ENCODE results near the gene ACER1.
"Not testable (repeated sequence)": the region's sequence is repeated elsewhere in the genome, so short reads cannot be mapped to it uniquely, and the experiment has no call there.

ACER1 gene

GRCh38 chr19:6286676-6287075, 46.7 kb downstream of the ACER1 start:
- no peak for DNase-seq

DNA sequence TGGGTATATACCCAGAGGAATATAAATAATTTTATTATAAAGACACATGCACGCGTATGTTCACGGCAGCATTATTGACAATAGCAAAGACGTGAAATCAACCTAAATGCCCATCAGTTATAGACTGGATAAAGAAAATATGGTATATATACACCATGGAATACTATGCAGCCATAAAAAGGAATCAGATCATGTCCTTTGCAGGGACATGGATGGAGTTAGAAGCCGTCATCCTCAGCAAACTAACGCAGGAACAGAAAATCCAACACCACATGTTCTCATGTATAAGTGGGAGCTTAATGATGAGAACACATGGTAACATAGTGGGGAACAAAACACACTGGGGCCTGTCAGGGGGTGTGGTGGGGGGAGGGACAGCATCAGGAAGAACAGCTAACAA, 51.0 kb downstream of the ACER1 start:
- DNase-seq = not testable (repeated sequence)

GRCh38 chr19:6279931-6280591, 53.4 kb downstream of the ACER1 start, which contains the start of gene MLLT1:
Gene MLLT1 (minus strand): TSS chr19:6279975. CDS start chr19:6279784, 191 bp downstream.
- DNase-seq = peak; percentile 97

DNA sequence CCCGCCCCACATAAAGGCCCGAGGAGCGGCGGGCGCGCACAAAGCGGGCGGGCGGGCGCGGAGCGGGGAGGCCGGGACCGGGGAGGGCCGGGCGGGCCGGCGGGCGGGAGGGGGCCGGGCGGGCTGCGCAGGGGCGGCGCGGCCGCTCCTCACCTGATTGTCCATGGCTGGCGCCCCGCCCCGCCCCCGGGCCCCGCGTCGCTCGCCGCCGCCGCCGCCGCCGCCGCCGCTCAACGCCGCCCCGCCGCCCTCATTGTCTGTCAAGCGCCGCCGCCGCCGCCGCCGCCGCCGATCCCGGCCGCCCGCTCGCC, 53.8 kb downstream of the ACER1 start:
- DNase-seq = no peak

DNA sequence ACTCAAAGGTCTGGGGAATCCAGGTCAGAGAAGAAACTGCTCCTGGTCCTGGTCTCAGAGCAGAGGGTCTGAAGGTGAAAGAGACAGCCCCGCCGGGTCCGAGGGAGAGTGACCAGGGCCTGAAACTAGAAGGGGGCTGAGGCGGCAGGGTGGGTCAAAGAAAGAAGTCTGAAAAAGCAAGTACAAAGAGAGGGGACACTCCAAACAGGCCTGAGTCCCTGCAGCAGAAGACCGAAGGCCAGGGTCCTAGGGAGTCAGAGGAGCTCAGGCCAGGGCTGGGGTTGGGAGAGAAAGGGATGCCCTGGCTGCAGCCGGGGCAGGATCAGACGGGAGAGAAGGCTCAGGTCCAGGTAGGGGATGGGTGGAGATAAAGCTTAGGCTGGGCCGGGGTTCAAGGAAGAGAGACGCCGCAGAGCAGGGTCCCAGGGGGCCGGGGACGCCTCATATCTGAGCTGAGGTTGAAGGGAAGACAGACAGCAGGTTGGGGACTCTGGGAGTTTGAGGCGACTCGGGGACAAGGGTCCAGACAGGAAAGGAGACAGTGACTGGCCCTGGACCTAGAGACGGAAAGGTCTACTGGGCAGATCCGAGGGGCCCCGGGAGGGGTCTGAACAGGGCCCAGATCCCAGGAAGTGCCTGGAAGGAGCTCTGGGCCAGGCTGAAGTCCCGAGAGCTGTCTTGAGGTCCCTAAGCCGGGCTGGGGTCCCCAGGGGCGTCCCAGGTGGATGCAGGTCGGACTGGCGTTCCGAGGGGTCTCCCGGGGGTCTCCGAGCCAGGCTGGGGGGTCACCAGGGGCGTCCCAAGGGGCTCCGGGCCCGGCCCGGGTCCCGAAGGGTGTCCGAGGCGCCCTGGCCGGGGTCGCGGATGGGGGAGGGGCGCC, 54.4 kb downstream of the ACER1 start:
- no peak for DNase-seq

- DNase-seq = no peak
These were observed 55.4 kb downstream of the ACER1 start for GRCh38 chr19:6278051-6278450.

DNA sequence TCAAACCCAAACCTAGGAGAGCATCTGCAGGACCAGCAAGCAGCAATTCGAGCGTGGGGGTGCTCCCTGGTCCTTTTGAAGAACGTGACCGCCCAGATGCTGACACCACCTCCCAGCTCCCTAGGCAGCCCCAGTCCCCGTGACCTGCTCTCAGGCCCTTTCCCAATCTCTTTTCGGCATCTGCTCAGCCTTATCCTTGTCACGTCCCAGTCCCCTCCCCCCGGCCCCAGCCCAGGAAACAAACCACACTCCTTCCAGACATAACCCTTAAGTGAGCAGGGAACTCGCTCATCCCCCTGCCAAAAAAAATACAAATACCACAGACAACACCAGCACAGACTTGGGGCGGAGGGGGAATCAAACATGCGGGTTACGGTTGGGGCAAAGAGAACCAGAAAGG, 57.0 kb downstream of the ACER1 start:
- no peak for DNase-seq

- DNase-seq = no peak
These were observed 58.2 kb downstream of the ACER1 start for GRCh38 chr19:6275170-6275744.

GRCh38 chr19:6274756-6275155, 58.7 kb downstream of the ACER1 start:
- DNase-seq = no peak

GRCh38 chr19:6273701-6274601, 59.5 kb downstream of the ACER1 start:
- peak; percentile 56 for DNase-seq

DNA sequence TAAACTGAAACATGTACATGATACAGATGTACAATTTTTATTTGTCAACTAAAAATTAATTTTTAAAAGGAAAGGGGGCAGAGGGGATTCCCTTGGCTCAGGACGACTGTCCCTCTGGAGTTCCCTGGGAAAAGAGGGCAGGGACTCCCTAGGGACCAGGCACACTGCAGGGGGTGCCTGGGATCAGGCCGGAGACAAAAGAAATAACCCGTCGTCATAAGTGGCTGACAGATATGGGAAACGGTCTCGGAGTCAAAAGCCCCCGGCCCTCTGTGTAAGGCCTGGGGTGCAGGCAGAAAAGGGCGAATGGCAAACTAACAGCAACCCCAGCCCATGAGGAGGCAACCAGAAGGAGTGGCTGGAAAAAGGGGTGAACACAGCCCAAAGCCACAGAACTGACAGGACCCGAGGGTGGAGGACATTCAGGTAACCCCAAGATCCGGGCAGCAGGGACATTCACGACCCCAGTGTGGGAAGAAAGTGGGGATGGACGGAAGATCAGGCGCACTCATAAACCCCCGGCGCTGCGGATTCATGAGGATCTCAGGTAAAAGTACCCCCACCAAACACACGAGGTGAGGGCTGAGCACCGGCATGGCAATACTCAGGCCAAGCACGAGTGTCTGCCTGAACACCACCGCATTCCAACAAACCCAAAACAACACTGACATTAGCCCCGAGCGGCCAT, 60.4 kb downstream of the ACER1 start:
- no peak for DNase-seq

GRCh38 chr19:6272411-6272791, 61.0 kb downstream of the ACER1 start:
- no peak for DNase-seq

DNA sequence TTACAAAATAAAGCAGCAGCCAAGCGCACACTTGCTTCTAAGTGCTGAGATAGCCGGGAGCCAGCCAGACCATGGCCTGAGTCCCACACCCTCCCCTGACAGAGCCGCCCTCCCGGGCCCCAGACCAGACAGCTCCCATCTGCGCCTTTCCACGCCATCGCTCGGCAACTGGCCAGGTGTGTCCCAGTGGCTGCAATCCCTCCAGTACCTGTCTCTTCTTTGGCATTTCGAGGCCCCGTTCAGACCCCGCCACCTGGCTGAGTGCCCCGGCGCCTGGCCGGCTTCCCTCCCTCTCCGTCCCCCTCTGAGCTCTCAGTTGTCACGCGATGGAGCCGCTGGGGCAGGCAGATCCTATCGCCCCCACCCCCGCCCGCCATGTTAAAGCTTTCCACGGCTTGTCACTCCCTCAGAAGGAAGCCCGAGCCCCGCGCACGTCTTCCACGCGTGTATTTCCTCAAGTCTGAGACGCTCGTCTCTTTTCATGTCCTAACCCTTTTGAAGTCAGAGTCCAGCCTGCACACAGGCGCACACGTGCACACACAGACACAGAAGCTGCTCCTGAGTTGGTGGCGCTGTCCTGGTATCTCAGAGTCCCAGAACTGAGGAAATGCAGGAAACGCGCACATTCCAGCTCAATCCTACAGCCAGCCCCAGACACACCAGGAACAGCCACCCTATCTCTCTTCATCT, 61.5 kb downstream of the ACER1 start:
- DNase-seq = no peak

DNA sequence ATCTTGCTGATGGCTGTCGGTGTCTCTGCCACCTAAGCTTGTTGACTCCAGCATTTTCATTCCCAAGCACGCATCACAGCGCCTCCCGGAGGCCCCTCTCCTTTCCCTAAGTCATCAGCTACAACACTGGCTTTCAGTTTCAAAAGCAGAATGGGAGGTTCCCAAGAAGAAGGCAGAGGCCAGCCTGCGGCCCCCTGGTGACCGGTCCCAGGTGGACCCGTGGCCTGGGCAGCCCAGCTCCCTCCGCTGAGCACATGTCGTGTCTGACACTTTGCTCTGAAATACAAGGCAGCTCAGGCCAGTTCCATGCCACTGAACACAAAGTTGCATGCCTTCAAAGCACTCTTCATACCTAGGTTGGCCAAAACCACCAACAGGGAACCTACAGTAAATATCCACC, 62.2 kb downstream of the ACER1 start:
- DNase-seq = no peak

GRCh38 chr19:6270822-6271221, 62.6 kb downstream of the ACER1 start:
- no peak for DNase-seq

DNA sequence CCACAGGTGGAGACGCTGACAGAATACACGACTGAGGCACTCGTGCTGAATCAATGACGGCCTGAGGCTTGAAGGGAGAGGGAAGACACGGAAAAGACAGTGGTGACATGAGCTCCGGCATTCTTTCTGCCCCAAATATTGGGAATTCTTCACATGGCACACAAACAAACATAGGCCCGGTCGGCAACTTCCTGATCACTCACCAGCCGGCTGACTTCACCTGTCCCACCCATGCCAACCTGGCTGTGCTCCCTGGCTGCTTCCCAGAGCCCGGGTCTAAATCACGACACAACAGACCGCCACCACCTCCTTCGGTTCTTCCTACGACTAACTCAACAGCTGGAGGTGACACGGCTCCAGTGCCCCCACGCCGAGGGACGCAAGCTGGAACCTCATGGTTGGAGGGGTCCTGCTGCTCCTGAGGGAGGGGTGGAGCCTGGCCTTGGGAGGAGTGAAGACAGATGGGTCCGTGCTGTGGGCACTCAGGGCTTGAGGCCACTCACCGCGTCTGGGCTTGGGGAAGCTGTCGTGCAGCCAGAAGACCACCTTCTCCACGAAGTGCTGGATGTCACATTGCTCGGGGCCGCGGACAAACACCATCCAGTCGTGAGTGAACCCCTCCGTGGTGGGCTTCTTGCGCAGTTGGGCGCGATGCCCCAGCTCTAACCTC, 63.2 kb downstream of the ACER1 start:
- no peak for DNase-seq

DNA sequence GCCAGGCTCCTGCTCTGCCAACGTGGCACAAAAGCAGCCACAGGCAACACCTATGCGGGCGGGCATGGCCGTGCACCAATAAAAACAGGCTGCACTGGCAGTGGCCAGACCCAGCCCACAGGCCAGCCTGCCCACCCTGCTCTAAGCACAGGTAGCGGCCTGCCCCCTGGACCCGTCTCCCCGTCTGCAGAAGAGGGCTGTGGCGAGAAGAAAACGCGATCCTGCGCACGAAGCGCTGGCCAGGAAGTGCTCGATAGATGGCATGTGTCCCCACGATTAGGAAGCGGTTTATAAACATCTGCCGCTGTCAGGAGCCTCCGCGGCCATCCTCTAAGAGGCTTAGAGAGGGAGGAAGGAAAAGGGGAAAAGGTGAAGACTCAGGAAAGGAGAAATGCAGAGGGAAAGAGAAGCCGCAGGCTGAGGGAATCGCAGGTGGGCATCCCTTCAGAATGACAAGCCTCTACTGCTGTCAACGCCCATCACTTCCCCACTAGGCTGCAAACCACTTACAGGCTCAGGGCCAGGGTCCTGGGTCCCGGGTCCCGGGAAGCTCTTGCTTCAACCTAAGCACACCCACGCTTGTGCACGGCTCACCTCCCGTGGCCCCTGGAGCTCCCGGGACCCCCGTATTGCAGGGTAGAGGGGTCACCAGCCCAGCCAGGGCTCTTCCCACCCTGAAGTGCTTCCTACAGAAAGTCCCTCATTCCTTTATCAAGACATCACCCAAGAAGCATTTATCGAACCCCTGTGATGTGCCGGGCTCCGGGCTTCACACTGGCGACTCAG, 64.1 kb downstream of the ACER1 start:
- no peak for DNase-seq

DNA sequence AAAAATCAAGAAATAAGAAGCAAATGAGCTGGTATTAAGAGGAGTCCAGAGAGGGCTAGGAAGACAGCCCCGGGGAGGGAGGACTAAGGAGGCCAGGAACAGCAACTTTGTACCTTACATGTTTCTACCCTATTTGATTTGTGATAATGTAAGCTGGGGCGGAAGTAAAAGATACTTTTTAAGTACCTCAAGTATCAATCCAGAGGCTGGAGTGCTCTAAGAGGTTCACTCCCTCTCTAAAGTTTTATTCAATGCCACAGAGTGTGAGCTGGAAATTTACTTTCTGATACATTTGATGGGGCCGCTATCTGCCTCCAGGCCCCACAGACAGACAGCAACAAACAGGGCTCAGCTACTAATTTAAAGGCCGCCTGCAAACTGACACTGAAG, 65.0 kb downstream of the ACER1 start:
- no peak for DNase-seq

- no peak for DNase-seq
These were observed 65.6 kb downstream of the ACER1 start for GRCh38 chr19:6267552-6268381.

GRCh38 chr19:6264803-6265202, 68.6 kb downstream of the ACER1 start:
- DNase-seq = no peak

Data from CD4-positive, alpha-beta T cell treated with Interleukin-15 for 1 hour (primary cell).